B cell (primary cell): ENCODE measurements around the gene ZNF730. TPM values are rescaled to one million over a fixed set of nuclear protein-coding genes. Genes with fewer than 3 reads are reported as not detected.

Experiments
- ATAC-seq: fragments of 200-7000 bp; cut with Tn5 transposase; one replicate; pipeline ENCODE4 v1.10.0; 2021; ENCODE audit warnings: low read depth, mild to moderate bottlenecking, moderate number of reproducible peaks, moderate library complexity
- CTCF ChIA-PET: fragments of 350-600 bp; sonication (Branson Sonifier 250); formaldehyde crosslinking; loops from one replicate; lab custom pipeline; 2021; ENCODE audit warnings: antibody characterized with exemption, inconsistent platforms; lab: Charles Lee
- POLR2A ChIA-PET: fragments of 350-600 bp; sonication (Branson Sonifier 250); formaldehyde crosslinking; loops from one replicate; lab custom pipeline; 2021; ENCODE audit warnings: antibody characterized with exemption; lab: Charles Lee
- DNase-seq: peaks from one replicate; pipeline ENCODE4 v3.0.0; 2013
- H2AFZ ChIP-seq: 2 replicates; pipeline ENCODE4 v1.6.1; 2012; ENCODE audit warnings: mild to moderate bottlenecking, low read depth, low read length; ENCODE audit not compliant: insufficient read depth, poor library complexity, severe bottlenecking
- H3K27ac ChIP-seq, 2 donors: 1 replicate in 1 of 2; 2 replicates in 1 of 2; pipeline ENCODE4 v1.5.1; 2012 to 2013; ENCODE audit warnings: low read length in 2 of 2, mild to moderate bottlenecking in 2 of 2, moderate library complexity in 1 of 2
- H3K27me3 ChIP-seq, 4 experiments: fragments of 200-600 bp in 1 of 4; sonication (generic) in 1 of 4; replicated peaks in 1 of 4; 1 replicate in 2 of 4; 2 replicates in 2 of 4; pipeline versions ENCODE4 v1.6.1 to v1.7.0; 2013 to 2016; ENCODE audit warnings: low read length in 3 of 4, mild to moderate bottlenecking in 2 of 4, mixed read lengths in 1 of 4, moderate library complexity in 1 of 4; ENCODE audit not compliant: insufficient read depth in 4 of 4, control insufficient read depth in 3 of 4; ENCODE audit errors: control extremely low read depth in 1 of 4
- H3K36me3 ChIP-seq, 2 experiments: replicated peaks in 1 of 2; 1 replicate in 1 of 2; 2 replicates in 1 of 2; pipeline versions ENCODE4 v1.6.1 to v1.7.1; 2013; ENCODE audit warnings: low read length in 1 of 2; ENCODE audit not compliant: insufficient read depth in 2 of 2, control insufficient read depth in 1 of 2; ENCODE audit errors: control extremely low read depth in 1 of 2, extremely low read depth in 1 of 2
- H3K4me1 ChIP-seq, 2 donors: fragments of 200-600 bp in 1 of 2; sonication (generic) in 1 of 2; 1 replicate in 1 of 2; 2 replicates in 1 of 2; pipeline versions ENCODE4 v1.5.1 to v1.6.1; 2013 to 2017; ENCODE audit warnings: low read length in 2 of 2; ENCODE audit not compliant: control insufficient read depth in 2 of 2, insufficient read depth in 2 of 2
- H3K4me2 ChIP-seq: replicated peaks from 2 replicates; pipeline ENCODE3; 2012; ENCODE audit warnings: mild to moderate bottlenecking, low read depth, low read length; ENCODE audit not compliant: poor library complexity, severe bottlenecking
- H3K4me3 ChIP-seq, 5 experiments: fragments of 200-600 bp in 1 of 5; sonication (generic) in 1 of 5; 1 replicate in 3 of 5; 2 replicates in 2 of 5; pipeline versions ENCODE4 v1.5.1 to v1.7.0; 2011 to 2016; ENCODE audit warnings: low read length in 4 of 5, mild to moderate bottlenecking in 4 of 5, low read depth in 2 of 5, control low read depth in 1 of 5, moderate library complexity in 1 of 5; ENCODE audit not compliant: insufficient read depth in 1 of 5; ENCODE audit errors: control extremely low read depth in 1 of 5, extremely low read depth in 1 of 5
- H3K79me2 ChIP-seq: fragments of 200-600 bp; sonication (generic); one replicate; pipeline ENCODE4 v1.6.0; 2016; ENCODE audit warnings: low read length; ENCODE audit not compliant: control insufficient read depth, insufficient read depth
- H3K9ac ChIP-seq: fragments of 200-600 bp; sonication (generic); 2 replicates; pipeline ENCODE4 v1.6.1; 2017; ENCODE audit warnings: mild to moderate bottlenecking, low read length, moderate library complexity
- H3K9me3 ChIP-seq, 3 donors: one replicate each; pipeline versions ENCODE4 v1.6.1 to v1.7.1; 2013; ENCODE audit warnings: low read length in 2 of 3; ENCODE audit not compliant: control insufficient read depth in 2 of 3, insufficient read depth in 1 of 3; ENCODE audit errors: control extremely low read depth in 1 of 3
- H4K20me1 ChIP-seq: 2 replicates; pipeline ENCODE4 v1.6.0; 2012; ENCODE audit warnings: mild to moderate bottlenecking, low read length; ENCODE audit not compliant: insufficient read depth, control insufficient read depth, poor library complexity, severe bottlenecking
- H3K27ac Mint-ChIP-seq: one replicate; pipeline ENCODE4 v1.8.0; 2021; ENCODE audit warnings: mixed read lengths
- H3K27me3 Mint-ChIP-seq: one replicate; pipeline ENCODE4 v1.8.0; 2021; ENCODE audit warnings: mixed read lengths
- H3K4me1 Mint-ChIP-seq: one replicate; pipeline ENCODE4 v1.8.0; 2021; ENCODE audit warnings: mixed read lengths
- H3K4me3 Mint-ChIP-seq: one replicate; pipeline ENCODE4 v1.8.0; 2021; ENCODE audit warnings: mixed read lengths
- H3K9me3 Mint-ChIP-seq: one replicate; pipeline ENCODE4 v1.8.0; 2022; ENCODE audit warnings: mixed read lengths; ENCODE audit not compliant: insufficient read depth
- EZH2 ChIP-seq: IDR thresholded peaks from 2 replicates; pipeline ENCODE4 v1.6.1; 2012; ENCODE audit warnings: borderline replicate concordance, low read depth, mild to moderate bottlenecking, moderate library complexity, low read length; ENCODE audit not compliant: insufficient read depth, poor library complexity, severe bottlenecking
- WGBS: methylation state at CpG from one replicate; pipeline ENCODE4 v1.1.5; 2013; ENCODE audit warnings: missing lambda C conversion rate; ENCODE audit not compliant: insufficient coverage; 5-methylcytosine and 5-hydroxymethylcytosine counted together
- intact Hi-C: fragments of 100-400 bp; cut with micrococcal nuclease; formaldehyde crosslinking; loops from one replicate; pipeline ENCODE4 v1.10.0; 2022
- polyA plus RNA-seq: library from polyadenylated mRNA; depleted of rRNA; stranded (reverse); fragments of >200 nt; gene quantifications from 2 replicates; pipeline ENCODE4 v1.2.3, GENCODE V29; 2012
- total RNA-seq, 2 donors: library from RNA; stranded (reverse); fragments of 120-200 nt in 1 of 2; gene quantifications; 1 replicate in 1 of 2; 2 replicates in 1 of 2; pipeline versions ENCODE4 v1.2.3 to v1.2.4, GENCODE V29; 2013 to 2022
- TF ChIP-seq, protein P1 (sequence below): fragments of 200-600 bp; IDR thresholded peaks from one replicate; pipeline ENCODE4 v1.8.0; 2022; ENCODE audit warnings: antibody characterized with exemption, mild to moderate bottlenecking

ZNF730 gene
- total and polyA plus RNA-seq, 2 donors (not counting 1 experiment from before 2014, with no cell fraction given): 0.22 to 0.86 TPM

GRCh38 chr19:23098286-23098685 is 18.5 kb upstream of the ZNF730 start:
- POLR2A ChIA-PET: no interaction called here
- H3K79me2 ChIP-seq: no peaks in the 10 kb centered on the region
- H3K27ac ChIP-seq: no peak overlapping the region
- no peaks in the 10 kb centered on the region for H3K27me3 Mint-ChIP-seq
- no peak for DNase-seq
- no peaks in the 10 kb centered on the region for H3K36me3 ChIP-seq
- 100% methylated on average over 1 of the region's 2 CpGs for WGBS
- no peak for ATAC-seq
- TF ChIP-seq, protein P1, sequence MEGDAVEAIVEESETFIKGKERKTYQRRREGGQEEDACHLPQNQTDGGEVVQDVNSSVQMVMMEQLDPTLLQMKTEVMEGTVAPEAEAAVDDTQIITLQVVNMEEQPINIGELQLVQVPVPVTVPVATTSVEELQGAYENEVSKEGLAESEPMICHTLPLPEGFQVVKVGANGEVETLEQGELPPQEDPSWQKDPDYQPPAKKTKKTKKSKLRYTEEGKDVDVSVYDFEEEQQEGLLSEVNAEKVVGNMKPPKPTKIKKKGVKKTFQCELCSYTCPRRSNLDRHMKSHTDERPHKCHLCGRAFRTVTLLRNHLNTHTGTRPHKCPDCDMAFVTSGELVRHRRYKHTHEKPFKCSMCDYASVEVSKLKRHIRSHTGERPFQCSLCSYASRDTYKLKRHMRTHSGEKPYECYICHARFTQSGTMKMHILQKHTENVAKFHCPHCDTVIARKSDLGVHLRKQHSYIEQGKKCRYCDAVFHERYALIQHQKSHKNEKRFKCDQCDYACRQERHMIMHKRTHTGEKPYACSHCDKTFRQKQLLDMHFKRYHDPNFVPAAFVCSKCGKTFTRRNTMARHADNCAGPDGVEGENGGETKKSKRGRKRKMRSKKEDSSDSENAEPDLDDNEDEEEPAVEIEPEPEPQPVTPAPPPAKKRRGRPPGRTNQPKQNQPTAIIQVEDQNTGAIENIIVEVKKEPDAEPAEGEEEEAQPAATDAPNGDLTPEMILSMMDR: no peak
- TF ChIP-seq EZH2: no peak
- H4K20me1 ChIP-seq: no peaks in the 10 kb centered on the region
- H3K27ac Mint-ChIP-seq: no peak overlapping the region
- no peaks in the 10 kb centered on the region for H3K27me3 ChIP-seq
- no peak overlapping the region for H3K4me2 ChIP-seq
- H3K9me3 Mint-ChIP-seq: peaks cover 7% of the 10 kb centered on the region
- peaks cover 0 to 22% (median 1%) of the 10 kb centered on the region in 3 donors for H3K9me3 ChIP-seq
- H3K4me1 ChIP-seq: no peaks in the 10 kb centered on the region
- H3K4me1 Mint-ChIP-seq: no peaks in the 10 kb centered on the region
- H3K4me3 ChIP-seq: no peak overlapping the region
- H2AFZ ChIP-seq: no peak overlapping the region
- H3K4me3 Mint-ChIP-seq: no peak overlapping the region
- CTCF ChIA-PET: interaction anchor here (0.6 kb wide), 1 partner anchor 15 kb away, joined by 4 read pairs; no protein-coding TSS in a partner anchor
- intact Hi-C loops: no loop called here
- H3K9ac ChIP-seq: no peak overlapping the region

DNA sequence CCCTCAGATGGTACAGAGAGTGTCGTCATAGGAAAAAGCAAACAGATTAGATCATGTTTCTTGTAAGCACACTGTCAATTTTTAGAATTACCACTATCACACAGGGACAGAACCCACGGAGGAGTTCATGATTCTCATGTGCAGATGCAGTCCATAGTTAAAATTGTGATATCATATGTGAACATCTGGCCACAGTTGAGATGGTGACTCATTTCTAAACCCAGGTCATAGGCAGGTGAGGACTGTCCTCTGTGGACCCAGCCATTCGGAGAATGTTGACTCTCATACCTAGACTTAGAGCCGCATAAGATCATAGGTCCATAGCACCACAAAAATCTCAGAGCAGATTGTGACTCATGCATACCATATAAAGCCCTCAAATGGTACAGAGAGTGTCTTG is 17.8 kb upstream of the ZNF730 start:
- intact Hi-C loops: no loop called here
- H3K36me3 ChIP-seq: no peaks in the 10 kb centered on the region
- no peak overlapping the region for H3K4me3 ChIP-seq
- ATAC-seq: no peak
- H3K4me2 ChIP-seq: no peak overlapping the region
- 55% methylated on average over 2 of the region's 4 CpGs for WGBS
- ChIA-PET POLR2A (no interaction called here), CTCF (no interaction called here)
- H3K27ac Mint-ChIP-seq: no peak overlapping the region
- peaks cover 7% of the 10 kb centered on the region for H3K9me3 Mint-ChIP-seq
- no peak overlapping the region for H3K27ac ChIP-seq
- no peaks in the 10 kb centered on the region for H3K4me1 ChIP-seq
- no peak overlapping the region for H3K9ac ChIP-seq
- DNase-seq: no peak
- H3K4me3 Mint-ChIP-seq: no peak overlapping the region
- H4K20me1 ChIP-seq: no peaks in the 10 kb centered on the region
- H2AFZ ChIP-seq: no peak overlapping the region
- no peaks in the 10 kb centered on the region for H3K27me3 Mint-ChIP-seq
- H3K79me2 ChIP-seq: no peaks in the 10 kb centered on the region
- peaks cover 0 to 15% (median 0%) of the 10 kb centered on the region in 3 donors for H3K9me3 ChIP-seq
- no peaks in the 10 kb centered on the region for H3K27me3 ChIP-seq
- no peak for TF ChIP-seq EZH2
- TF ChIP-seq, protein P1: no peak
- H3K4me1 Mint-ChIP-seq: no peaks in the 10 kb centered on the region
